Activated T-cell treated with anti-CD3 and anti-CD28 coated beads for 48 hours (primary cell): ENCODE measurements around the gene EVC.

Source experiments
- DNase-seq: peaks from one replicate; pipeline ENCODE4 v3.0.0-alpha.2; 2020; ENCODE audit warnings: low read depth

The EVC gene

DNA sequence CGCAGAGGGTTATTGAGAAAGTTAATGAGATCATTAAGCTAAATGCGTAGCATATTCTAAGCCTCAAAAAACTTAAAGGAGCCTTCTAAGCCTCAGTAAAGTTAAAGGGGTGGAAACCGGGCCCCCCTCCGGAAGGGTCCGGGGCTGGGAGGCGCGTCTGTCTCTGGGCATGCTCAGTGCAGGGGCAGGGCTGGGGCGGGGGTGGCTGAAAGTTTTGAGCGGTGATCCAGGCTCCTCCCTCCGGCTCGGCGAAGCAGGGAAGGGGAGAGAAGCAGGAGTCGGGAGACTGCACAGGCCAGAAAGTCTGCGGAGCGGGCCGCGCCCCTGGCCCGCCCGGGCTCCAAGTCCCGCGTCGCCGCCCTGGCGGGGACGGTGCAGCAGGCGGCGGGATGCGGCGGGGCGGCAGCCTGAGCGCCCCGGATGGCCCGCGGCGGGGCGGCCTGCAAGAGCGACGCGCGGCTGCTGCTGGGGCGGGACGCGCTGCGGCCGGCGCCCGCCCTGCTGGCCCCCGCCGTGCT lies at the start of gene EVC:
EVC (plus strand) TSS at position 241 of the 518 bp plus-strand sequence; CDS start at position 421, 180 bp downstream.
- peak; percentile 23 for DNase-seq

DNA sequence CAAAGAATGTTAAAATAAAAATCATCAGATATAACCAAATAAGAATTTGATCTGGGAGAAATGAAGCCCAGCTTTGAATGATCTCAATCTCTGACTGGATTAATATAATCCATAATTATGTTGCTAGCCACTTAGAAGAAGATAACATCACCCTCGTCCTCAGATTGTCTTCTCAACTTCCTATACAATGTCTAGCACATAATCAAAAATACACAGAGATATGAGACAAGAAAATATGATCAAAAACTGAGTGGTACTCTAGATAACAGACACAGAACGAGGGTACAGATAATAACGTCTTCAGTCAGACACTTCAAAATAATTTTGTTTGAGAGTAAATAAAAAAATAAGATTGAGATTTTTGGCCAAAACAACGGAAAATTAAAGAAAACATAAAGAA lies 49.8 kb upstream of the EVC start:
- no peak for DNase-seq

DNA sequence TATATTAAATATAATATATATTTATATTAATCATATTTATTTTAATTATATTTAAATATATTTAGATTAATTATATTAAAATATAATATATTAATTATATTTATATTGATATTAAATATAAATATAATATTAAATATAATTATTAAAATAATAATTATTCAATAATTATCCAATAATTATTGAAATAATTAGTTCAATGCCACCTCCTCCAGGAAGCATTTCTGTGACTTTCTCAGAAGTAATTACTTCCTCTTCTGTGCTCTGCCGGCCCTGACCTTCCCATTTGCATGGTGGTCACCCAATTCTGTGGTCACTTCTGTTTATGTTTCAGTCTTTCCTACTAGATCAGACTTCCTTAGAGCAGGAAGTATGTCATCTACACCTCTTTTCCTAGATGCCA lies 48.4 kb upstream of the EVC start:
- no peak for DNase-seq

DNA sequence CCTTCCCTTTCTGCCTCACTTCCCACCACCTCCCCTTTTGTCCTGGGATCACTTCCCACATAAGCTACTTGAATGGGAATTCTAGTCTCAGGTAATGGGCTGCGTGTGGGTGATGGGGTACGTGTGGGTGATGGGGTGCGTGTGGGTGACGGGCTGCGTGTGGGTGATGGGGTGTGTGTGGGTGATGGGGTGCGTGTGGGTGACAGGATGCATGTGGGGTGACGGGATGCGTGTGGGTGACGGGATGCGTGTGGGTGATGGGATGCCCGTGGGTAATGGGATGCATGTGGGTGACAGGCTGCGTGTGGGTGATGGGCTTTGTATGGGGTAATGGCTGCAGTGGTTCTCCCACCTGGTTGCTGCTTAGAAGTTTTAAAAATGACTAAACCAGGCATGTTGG lies 46.2 kb upstream of the EVC start:
- no peak for DNase-seq

DNA sequence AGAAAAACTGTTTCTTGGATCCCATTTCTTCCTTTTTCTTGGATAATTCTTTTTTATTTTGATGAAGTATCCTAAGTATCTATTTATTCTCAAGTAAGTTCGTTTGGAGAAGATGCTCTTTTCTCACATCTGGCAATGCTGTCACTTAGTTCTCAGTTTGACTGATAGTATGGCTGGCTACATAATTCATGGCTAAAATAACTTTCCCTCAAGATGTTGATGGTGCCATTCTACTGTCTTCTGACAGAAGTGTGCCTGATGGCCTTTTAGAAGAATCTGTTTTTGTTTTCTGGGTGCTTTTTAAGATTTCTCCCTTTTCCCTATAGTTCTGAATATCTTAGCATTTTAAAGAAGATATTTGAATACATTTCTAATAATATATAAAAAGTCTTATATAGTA lies 44.3 kb upstream of the EVC start:
- no peak for DNase-seq

DNA sequence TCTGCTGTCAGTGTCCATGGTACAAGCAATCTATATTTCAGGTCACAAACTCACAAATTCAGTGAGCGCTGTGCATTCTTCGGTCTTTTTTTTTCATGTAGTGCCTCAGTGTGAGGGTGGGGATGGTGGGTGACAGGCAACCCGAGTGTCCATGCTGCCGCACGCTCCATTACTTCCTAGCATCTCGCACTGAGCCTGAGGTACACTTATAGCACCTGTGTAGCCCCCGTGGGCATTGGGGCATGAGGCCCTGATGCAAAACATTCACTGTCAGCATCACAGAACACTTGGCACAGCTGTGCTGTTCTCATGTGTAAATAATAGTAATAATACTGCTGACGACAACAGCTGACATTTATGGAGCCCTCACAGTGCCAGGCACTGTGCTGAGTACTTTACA lies 34.2 kb upstream of the EVC start:
- no peak for DNase-seq

DNA sequence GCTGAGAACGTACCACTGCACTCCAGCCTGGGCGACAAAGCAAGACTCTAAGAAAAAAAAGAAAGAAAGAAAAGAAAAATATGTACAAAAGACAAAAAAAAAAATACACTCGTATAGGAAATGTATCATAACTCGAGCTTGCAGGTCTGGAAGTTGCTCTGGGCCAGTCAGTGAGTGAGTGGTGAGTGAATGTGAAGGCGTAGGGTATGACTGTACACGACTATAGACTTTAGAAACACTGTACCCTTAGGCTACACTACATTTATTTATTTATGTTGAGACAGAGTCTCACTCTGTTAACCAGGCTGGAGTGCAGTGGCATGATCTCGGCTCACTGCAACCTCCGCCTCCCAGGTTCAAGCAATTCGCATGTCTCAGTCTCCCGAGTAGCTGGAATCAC lies 32.0 kb upstream of the EVC start:
- no peak for DNase-seq

DNA sequence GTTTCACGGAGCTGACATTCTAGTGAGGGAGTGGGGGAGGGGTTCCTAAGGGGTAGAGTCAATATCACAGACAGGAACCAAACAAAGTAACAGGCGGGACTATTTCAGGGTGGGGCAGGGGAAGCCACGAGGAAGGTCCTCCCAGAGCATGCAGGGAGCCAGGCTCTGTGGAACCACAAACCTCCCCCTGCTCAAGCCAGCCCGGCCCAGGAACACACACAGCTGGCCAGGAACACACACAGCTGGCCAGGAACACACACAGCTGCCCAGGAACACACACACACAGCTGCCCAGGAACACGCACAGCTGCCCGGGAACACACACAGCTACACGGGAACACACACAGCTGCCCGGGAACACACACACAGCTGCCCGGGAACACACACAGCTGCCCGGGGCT lies 27.4 kb upstream of the EVC start:
- DNase-seq = no peak

DNA sequence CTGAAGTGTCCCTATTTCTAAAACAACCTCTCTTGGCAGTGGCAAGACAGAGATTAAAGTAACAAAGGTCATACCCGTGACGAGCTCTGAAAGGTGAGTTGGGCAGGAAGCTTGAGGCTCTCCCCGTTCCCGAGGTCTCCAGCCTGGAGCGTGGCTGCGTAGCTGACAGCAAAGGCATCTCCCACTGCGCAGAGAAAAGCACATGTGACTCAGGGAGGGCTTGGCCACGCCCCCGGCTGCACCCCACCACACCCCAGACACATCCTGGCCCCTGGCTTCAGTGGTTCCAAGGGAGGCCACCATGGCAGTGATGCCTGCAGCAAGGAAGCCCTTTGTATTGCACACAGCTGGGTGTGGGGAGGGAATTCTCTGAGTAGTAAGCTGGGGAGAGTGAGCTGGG lies 25.7 kb upstream of the EVC start:
- no peak for DNase-seq

DNA sequence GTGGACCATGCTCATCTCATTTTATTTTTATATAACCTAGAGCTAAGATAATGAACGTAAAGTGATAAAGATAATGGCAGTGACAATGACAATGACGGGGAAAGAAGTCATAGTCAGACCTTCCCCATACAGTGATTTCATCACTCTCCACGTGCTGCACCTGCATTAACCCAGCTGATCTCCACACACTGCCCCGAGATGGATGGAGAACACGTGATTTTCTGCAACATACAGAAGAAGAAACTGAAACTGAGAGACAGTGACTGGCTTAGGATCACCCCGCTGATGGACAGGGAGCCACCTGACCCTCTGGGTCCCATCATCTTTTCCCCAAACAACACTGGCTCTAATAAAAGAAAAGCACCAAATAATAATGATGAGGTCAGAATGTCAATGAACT lies 24.7 kb upstream of the EVC start:
- no peak for DNase-seq

DNA sequence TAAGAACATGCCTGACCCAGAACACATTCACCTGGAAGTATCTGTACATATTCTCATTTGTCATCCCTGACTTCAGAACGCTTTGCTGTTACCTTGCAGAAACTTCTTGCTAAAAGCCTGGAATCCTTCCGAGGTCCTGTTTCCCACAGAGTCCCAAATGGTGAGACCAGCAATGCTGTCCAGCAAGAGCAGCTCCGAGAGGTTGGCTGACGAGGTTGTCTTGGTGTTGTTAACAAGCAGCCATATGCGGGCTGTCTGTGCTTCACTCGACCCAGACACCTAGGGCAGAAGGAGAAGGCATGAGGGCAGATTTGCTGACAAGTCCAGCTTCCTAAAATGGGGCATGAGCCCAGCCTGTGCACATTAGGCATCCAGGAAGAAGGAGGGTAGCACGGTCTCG lies 21.9 kb upstream of the EVC start:
- no peak for DNase-seq

DNA sequence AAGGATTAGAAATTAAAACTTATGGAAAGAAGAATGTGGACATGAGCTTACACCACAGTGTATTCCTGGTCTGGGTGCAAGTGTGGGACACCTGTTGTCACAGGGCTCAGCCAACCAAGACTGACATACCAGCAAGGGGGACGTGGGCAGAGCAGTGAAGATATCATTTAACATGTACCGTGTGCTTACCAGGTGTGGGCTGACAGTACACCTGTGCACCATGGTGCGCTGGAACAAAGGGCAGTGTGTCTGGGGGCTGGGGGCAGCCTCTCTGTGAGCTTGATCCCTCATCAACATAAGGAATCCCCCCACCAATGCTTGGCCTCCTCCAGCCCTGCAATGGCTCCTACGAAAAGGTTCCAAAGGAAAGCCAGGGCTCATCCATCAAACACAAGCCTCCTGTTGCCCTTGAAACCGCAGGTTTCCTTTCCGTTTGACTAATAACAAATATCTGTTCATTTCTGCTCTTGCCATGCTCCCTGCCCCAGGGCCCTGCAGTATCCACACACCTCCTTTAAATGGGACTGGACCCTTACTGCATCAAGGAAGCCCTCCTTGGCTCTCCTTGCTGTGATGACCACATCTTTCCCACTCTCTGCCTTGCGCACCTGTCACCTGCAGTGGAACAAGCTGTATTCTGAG lies 19.4 kb upstream of the EVC start:
- DNase-seq = no peak

DNA sequence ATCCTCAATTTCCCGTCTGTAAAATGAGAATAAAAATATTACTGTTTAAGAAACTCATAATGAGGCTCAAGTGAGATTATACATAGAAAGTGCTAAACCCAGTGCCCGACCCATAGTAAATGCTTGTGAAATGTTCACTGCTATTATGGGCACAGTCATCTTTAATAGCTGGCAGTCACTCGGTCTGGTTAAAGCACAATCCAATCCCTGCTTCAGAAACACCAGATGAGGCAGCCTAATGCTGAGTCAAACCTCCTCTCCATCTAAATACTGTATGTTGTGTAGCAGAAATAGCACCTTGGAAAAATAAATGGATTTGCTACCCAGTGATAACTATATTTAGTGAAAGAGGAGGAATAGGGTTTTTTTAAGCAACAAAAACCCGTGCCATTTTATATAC lies 17.1 kb upstream of the EVC start:
- no peak for DNase-seq

DNA sequence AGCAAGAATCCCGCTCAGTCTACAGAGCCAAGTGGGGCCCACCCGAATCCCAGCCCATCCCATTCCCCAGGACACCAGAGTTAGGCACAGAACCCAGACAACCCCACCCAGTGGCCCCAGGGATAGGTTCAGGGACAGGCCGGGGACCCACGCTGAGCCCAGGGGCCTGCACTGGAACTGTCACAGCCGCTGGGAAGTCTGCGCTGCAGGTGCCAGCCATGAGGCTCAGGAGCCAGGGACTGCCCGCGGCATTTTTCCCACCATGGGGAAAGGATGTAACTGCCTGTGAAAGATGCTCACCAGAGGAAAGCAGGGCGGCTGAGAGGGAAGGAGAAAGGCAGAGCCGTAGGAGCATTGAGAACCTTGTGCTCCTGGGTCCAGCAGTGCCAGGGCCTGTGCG lies 14.7 kb upstream of the EVC start:
- no peak for DNase-seq

DNA sequence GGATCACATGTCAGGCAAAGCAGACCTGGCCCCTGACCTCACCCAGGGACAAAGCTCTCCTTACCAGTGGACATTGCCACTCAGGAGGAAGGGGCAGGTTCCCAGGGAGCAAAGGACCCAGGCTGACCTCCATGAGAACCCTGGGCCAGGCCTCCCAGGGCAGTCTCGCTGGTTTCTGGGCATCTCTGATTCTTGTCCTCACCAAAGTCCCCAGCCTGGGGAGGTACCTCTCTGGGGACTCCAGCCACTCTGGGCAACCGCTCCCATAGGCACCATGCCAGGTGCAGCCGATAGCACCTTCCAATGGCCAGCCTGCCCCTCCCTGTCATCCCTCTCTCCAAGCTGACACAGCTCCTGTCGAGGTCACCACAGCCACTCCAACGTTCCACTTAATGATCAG lies 10.5 kb upstream of the EVC start:
- no peak for DNase-seq

DNA sequence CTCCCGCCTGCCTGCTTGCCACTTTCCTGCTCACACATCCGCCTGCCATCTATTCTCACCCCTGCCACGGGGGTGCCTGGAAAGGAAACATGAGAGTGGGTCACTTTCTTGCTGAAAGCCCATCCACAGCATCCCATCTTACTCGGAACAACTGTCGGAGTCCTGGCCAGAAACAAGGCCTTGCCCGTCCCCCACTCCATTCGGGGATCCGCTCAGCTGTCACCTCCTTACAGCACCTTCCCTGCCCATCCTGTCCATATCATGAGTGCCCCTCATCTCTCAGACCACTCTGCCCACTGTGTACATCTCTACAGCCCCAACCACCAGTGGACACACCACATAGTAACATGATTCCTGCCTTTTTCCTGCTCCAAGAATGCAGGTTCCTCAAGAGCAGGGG lies 9.0 kb upstream of the EVC start:
- DNase-seq = no peak

DNA sequence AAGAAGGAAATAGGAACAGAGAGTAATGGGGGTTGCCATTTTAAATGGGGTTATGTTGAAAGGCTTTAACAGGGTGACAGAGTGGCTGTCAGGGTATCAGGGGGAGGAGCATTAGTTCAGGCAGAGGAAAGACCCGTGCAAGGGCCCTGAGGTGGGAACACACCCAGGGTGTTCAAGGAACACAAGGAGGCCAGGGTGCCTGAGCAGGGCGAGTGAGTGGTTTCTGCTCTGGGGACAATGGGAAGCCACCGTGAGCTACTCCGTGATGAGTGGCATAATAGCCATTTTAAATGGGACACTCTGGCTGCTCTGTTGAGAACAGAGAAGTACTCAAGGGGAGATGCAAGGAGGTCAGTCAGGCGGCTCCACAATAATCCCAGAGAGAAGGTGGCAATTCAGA lies 7.2 kb upstream of the EVC start:
- DNase-seq = no peak

DNA sequence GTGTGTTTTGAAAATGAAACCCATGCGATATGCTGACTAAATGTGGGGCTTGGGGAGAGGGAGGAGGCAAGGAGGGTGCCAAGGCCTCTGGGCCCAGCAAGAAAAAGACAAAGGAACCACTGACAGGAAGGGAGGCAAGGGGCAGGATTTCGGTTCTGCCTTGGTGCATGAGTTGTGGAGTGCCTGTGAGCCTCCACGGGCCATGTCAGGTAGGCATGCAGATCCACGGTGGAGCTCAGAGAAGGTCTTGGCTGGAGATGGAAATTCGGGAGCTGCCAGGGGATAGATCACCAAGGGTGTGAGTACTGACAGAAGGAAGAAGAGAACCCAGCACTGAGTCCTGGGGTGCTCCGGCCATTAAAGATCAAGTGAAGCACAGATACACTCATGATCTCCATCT lies 6.7 kb upstream of the EVC start:
- DNase-seq = no peak

DNA sequence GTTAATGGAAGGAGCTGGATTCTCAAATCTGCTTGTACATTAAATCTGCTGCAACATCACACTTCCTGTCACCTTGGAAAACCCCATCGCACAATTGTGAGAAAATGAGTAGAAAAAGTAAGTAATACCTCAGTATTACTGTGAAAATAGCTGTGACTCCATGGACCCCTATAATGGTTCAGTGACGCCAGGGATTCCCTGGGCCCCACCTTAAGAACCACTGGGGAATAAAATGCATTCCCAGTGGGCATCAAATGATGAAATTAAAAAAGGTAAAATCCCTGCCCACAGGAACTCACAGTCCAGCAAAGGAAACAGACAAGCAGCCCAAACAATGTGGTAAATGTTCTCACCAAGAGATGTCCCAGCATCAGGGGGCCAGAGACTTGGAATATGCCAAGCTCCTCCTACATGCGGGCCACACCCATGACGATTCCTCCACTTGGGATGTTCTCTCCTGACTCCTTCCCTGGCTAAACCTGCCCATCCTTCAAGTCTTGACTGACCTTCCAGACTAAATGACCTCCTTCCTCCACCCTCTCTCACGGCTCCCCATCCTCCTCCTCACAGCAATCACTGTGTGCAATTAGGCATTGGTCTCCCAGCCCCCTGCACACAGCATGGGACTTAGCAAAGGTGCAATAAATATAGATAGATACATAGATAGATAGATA lies 5.2 kb upstream of the EVC start:
- DNase-seq = no peak

DNA sequence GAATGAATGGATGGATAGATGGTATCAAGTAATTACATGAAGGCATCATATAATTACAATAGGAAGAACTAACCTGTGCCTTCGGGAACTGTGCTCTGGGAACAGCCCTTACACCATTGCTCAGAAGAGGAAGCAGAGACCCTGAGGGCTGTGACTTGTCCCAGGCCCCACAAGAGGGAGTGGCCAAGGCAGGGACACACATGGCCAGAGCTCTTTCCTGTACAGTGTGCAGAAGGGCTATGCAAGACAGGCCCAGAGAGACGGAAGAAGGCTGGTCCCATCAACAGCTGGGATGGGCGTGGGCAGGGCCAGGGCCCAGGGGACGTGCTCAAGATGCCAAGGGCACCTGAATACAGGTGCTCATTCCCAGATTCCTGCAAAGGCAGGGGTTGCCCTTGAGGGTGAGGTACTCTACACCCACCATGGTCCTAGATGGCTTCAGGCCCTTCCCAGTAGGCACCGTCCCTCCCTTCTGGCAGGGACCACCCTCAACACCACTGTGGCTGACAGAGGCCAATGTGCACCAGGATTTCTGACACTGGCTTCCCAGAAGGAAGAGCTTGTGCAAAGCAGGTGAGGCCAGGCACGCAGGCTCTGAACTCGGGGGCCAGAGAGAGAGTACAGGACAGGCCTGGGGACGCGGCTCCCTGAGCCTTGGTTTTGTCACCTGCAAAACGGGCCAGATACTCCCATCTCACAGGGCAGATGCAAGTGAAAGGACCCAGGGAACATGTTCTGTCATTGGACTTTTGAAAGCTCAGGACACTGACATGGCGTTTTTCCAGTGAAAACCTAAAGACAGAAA lies 4.3 kb upstream of the EVC start:
- DNase-seq = no peak

DNA sequence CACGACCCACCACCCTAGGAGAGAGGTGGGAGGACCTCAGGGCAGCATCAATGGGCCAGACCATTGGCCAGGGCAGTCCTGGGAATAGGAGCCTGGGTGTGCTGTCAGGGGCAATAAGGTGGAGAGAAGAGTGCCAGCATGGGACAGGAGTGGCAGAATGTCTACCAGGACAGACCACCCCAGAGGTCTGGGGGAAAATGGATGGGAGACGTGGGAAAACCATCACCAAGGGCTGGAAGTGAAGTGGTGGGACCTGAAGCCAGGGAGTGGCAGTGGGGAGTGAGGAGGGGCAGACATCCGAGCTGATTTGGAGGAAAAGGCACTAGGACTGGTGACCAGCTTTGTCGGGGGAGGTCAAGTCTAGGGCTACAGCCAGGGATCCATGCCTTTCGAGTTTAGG lies 3.6 kb upstream of the EVC start:
- DNase-seq = no peak

DNA sequence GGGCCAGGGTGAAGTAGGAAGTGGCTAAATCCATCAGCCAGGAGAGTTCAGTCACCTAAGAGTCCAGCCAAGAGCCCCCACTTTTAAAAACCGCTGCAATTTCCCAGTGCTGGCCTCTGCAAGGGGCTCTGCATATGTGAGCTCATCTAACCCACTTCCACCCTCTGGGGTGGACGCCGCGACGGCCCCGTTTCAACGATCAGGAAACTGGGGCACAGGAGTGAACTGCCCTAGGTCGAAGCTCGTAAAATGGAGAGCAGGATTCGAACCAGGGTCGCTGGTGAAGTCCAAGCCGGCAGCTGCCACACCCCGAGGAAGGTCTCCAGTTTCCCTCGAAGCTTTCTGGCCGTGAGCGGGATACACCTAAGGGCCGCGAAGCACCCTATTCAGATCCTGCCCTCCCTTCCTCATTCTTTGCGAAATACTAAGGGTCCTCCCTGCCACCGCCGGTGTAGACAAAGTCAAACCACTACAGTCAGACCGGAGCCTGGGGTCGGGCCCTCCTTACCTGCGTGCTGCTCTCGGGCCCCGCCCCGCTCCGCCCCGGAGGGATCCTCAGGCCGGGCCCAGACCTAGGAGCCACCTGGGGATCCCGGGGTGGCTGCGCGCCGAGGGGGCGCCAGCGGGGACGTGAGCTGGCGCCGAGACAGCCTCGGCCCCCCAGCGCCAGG lies 3.1 kb upstream of the EVC start:
- no peak for DNase-seq
